Gastroesophageal sphincter (tissue), 3 donors: ENCODE results near the gene CD7.

Experiments
- CTCF ChIP-seq, 4 experiments: fragments of 200-600 bp in 2 of 4; fragments of 450-650 bp in 2 of 4; sonication (generic) in 1 of 4; IDR thresholded peaks; one replicate each; pipeline ENCODE4 v1.5.1; 2017 to 2019; ENCODE audit warnings: antibody characterized with exemption in 4 of 4, mild to moderate bottlenecking in 2 of 4, moderate library complexity in 2 of 4
- EP300 ChIP-seq: sonication (generic); formaldehyde crosslinking; IDR thresholded peaks from one replicate; pipeline ENCODE4 v1.6.1; 2017; ENCODE audit warnings: antibody characterized with exemption, mild to moderate bottlenecking
- POLR2A ChIP-seq, 2 donors: fragments of 450-650 bp; IDR thresholded peaks; one replicate each; pipeline ENCODE4 v1.6.1; 2017; ENCODE audit warnings: antibody characterized with exemption in 2 of 2, mild to moderate bottlenecking in 2 of 2, moderate library complexity in 1 of 2
- POLR2AphosphoS5 ChIP-seq: sonication (generic); formaldehyde crosslinking; IDR thresholded peaks from one replicate; pipeline ENCODE4 v1.6.1; 2017; ENCODE audit warnings: antibody characterized with exemption

- peak in 1 of 4 experiments; percentile 5 for TF ChIP-seq CTCF (IDR thresholded peaks at IDR 0.05)
- TF ChIP-seq POLR2A (IDR thresholded peaks at IDR 0.05) = peak; percentile 21 to 30
- peak; percentile 94 for TF ChIP-seq POLR2AphosphoS5
- TF ChIP-seq EP300 = peak; percentile 83
Observed at GRCh38 chr17:82297280-82297713, 20.1 kb downstream of the CD7 start.
